H1 (cell line): Measurements from ENCODE around the gene ADARB2. TPM values are rescaled to one million over a fixed set of nuclear protein-coding genes. Genes with fewer than 3 reads are reported as not detected.
A peak's percentile ranks its signal among the peaks of the same experiment; 100 is the strongest.

Source experiments
- CTCF ChIA-PET: fragments of 300-600 bp; sonication (Branson Sonifier 250); formaldehyde crosslinking; loops from one replicate; lab custom pipeline; 2021; ENCODE audit not compliant: partially characterized antibody; lab: Charles Lee
- POLR2A ChIA-PET: fragments of 300-600 bp; sonication (Branson Sonifier 250); formaldehyde crosslinking; loops from one replicate; lab custom pipeline; 2021; ENCODE audit warnings: inconsistent platforms; ENCODE audit not compliant: partially characterized antibody; lab: Charles Lee
- DNase-seq, 2 experiments: peaks; one replicate each; pipeline versions ENCODE4 v3.0.0 to v3.0.0-alpha.2; 2010 to 2022; ENCODE audit warnings: low spot score in 2 of 2, low read depth in 1 of 2, mixed read lengths in 1 of 2
- FAIRE-seq: peaks from 2 replicates; lab custom pipeline; 2011; peaks lifted over from hg19 to GRCh38; lab: Jason Lieb, UNC
- H2AFZ ChIP-seq: 2 replicates; pipeline ENCODE4 v1.8.1; 2012; ENCODE audit warnings: low read length, inconsistent platforms
- H2AK5ac ChIP-seq: 2 replicates; pipeline ENCODE4 v1.6.1; 2013; ENCODE audit warnings: low read depth, low read length
- H2BK120ac ChIP-seq: replicated peaks from 2 replicates; pipeline ENCODE3; 2013; ENCODE audit warnings: low read depth, low read length, inconsistent platforms
- H2BK12ac ChIP-seq: 2 replicates; pipeline ENCODE4 v1.6.1; 2013; ENCODE audit warnings: low read depth, low read length
- H2BK15ac ChIP-seq: 2 replicates; pipeline ENCODE4 v1.6.1; 2013; ENCODE audit warnings: low read length
- H2BK20ac ChIP-seq: 2 replicates; pipeline ENCODE4 v1.6.1; 2013; ENCODE audit warnings: low read length
- H2BK5ac ChIP-seq: 2 replicates; pipeline ENCODE4 v1.6.1; 2013; ENCODE audit warnings: low read depth, low read length
- H3K14ac ChIP-seq: 2 replicates; pipeline ENCODE4 v1.6.1; 2013; ENCODE audit warnings: inconsistent platforms; ENCODE audit not compliant: insufficient read length
- H3K18ac ChIP-seq: 2 replicates; pipeline ENCODE4 v1.6.1; 2013; ENCODE audit warnings: low read length; ENCODE audit errors: extremely low read depth
- H3K23ac ChIP-seq: 2 replicates; pipeline ENCODE4 v1.6.1; 2013; ENCODE audit warnings: inconsistent platforms; ENCODE audit not compliant: insufficient read length
- H3K23me2 ChIP-seq: 2 replicates; pipeline ENCODE4 v1.6.1; 2013; ENCODE audit warnings: low read depth, low read length
- H3K27ac ChIP-seq: 2 replicates; pipeline ENCODE4 v1.6.1; 2011; ENCODE audit warnings: low read depth, low read length, inconsistent platforms
- H3K27me3 ChIP-seq, 4 experiments: replicated peaks in 1 of 4; 1 replicate in 1 of 4; 2 replicates in 3 of 4; pipeline versions ENCODE4 v1.6.1 to v1.8.1; 2011 to 2013; ENCODE audit warnings: low read length in 3 of 4, mild to moderate bottlenecking in 3 of 4, inconsistent platforms in 2 of 4, mixed read lengths in 2 of 4, moderate library complexity in 1 of 4; ENCODE audit not compliant: control insufficient read depth in 3 of 4, insufficient read depth in 3 of 4; ENCODE audit errors: extremely low read depth in 1 of 4
- H3K36me3 ChIP-seq, 4 experiments: 2 replicates each; pipeline versions ENCODE4 v1.6.1 to v1.8.1; 2011 to 2013; ENCODE audit warnings: mild to moderate bottlenecking in 4 of 4, low read length in 3 of 4, moderate library complexity in 2 of 4, control low read depth in 1 of 4, inconsistent platforms in 1 of 4; ENCODE audit not compliant: insufficient read depth in 4 of 4, control insufficient read depth in 2 of 4
- H3K4ac ChIP-seq: replicated peaks from 2 replicates; pipeline ENCODE3; 2013; ENCODE audit warnings: low read length, low read depth, mixed read lengths, inconsistent platforms; ENCODE audit not compliant: insufficient read length
- H3K4me1 ChIP-seq, 4 experiments: replicated peaks in 1 of 4; 1 replicate in 1 of 4; 2 replicates in 3 of 4; pipeline versions ENCODE4 v1.6.1 to v1.8.1; 2011 to 2013; ENCODE audit warnings: low read length in 3 of 4, inconsistent platforms in 2 of 4, mixed read lengths in 1 of 4; ENCODE audit not compliant: insufficient read depth in 4 of 4, control insufficient read depth in 3 of 4
- H3K4me2 ChIP-seq, 2 experiments: 2 replicates each; pipeline versions ENCODE4 v1.6.1 to v1.8.1; 2011 to 2013; ENCODE audit warnings: low read depth in 2 of 2, low read length in 2 of 2, control low read depth in 1 of 2, inconsistent platforms in 1 of 2, mild to moderate bottlenecking in 1 of 2; ENCODE audit not compliant: insufficient read depth in 1 of 2
- H3K4me3 ChIP-seq, 4 experiments: fragments of 200-600, 300-600 bp in 1 of 4; sonication (generic), shearing (Covaris generic), sonication (Bioruptor Twin) in 1 of 4; 2 replicates each; pipeline versions ENCODE4 v1.5.1 to v1.8.1; 2011 to 2016; ENCODE audit warnings: low read length in 4 of 4, low read depth in 3 of 4, control low read depth in 2 of 4, inconsistent platforms in 2 of 4, mild to moderate bottlenecking in 2 of 4, mixed read lengths in 1 of 4, moderate library complexity in 1 of 4; ENCODE audit not compliant: insufficient read depth in 2 of 4; ENCODE audit errors: extremely low read depth in 1 of 4
- H3K56ac ChIP-seq: replicated peaks from 2 replicates; pipeline ENCODE3; 2013; ENCODE audit warnings: low read depth, mild to moderate bottlenecking, mixed read lengths, low read length, inconsistent platforms; ENCODE audit not compliant: insufficient read length
- H3K79me1 ChIP-seq: 2 replicates; pipeline ENCODE4 v1.6.1; 2013; ENCODE audit warnings: low read depth, low read length, control low read depth
- H3K79me2 ChIP-seq, 2 experiments: 2 replicates each; pipeline versions ENCODE4 v1.6.1 to v1.8.1; 2012 to 2013; ENCODE audit warnings: low read length in 2 of 2, mild to moderate bottlenecking in 2 of 2, inconsistent platforms in 1 of 2; ENCODE audit not compliant: insufficient read depth in 2 of 2, control insufficient read depth in 1 of 2
- H3K9ac ChIP-seq, 4 experiments: replicated peaks in 1 of 4; 1 replicate in 1 of 4; 2 replicates in 3 of 4; pipeline versions ENCODE4 v1.6.1 to v1.8.1; 2011 to 2013; ENCODE audit warnings: low read depth in 3 of 4, low read length in 3 of 4, control low read depth in 2 of 4, mild to moderate bottlenecking in 2 of 4, moderate library complexity in 2 of 4, inconsistent platforms in 1 of 4; ENCODE audit errors: extremely low read depth in 1 of 4
- H3K9me3 ChIP-seq, 2 experiments: 2 replicates each; pipeline versions ENCODE4 v1.6.1 to v1.8.1; 2012 to 2013; ENCODE audit warnings: mild to moderate bottlenecking in 2 of 2, moderate library complexity in 2 of 2, control low read depth in 1 of 2, inconsistent platforms in 1 of 2, low read depth in 1 of 2, low read length in 1 of 2, mixed read lengths in 1 of 2; ENCODE audit not compliant: insufficient read depth in 2 of 2
- H4K20me1 ChIP-seq, 2 experiments: replicated peaks in 1 of 2; 2 replicates each; pipeline versions ENCODE3 to v1.8.1; 2011 to 2013; ENCODE audit warnings: inconsistent platforms in 2 of 2, low read length in 2 of 2, mild to moderate bottlenecking in 1 of 2; ENCODE audit not compliant: insufficient read depth in 2 of 2, control insufficient read depth in 1 of 2
- H4K5ac ChIP-seq: 2 replicates; pipeline ENCODE4 v1.6.1; 2013; ENCODE audit warnings: low read length, low read depth, mixed read lengths, inconsistent platforms; ENCODE audit not compliant: insufficient read length
- H4K8ac ChIP-seq: 2 replicates; pipeline ENCODE4 v1.8.0; 2013; ENCODE audit warnings: mild to moderate bottlenecking, moderate library complexity, low read length, inconsistent platforms; ENCODE audit not compliant: insufficient read depth; ENCODE audit errors: extremely low read depth
- H4K91ac ChIP-seq: replicated peaks from 2 replicates; pipeline ENCODE3; 2013; ENCODE audit warnings: low read length, mixed read lengths, inconsistent platforms; ENCODE audit not compliant: insufficient read length
- ASH2L ChIP-seq: fragments of 200-600, 300-600 bp; sonication (generic); IDR thresholded peaks from one replicate; pipeline ENCODE4 v1.7.1; 2017; ENCODE audit warnings: low read length
- JUND ChIP-seq: IDR thresholded peaks from 2 replicates; pipeline ENCODE4 v1.6.1; 2011; ENCODE audit warnings: mild to moderate bottlenecking, improper control_type of control experiment, low read length
- WGBS, 2 experiments: shearing (Covaris generic) in 1 of 2; methylation state at CpG; one replicate each; pipeline versions ENCODE4 v1.1.6 to v1.1.7; 2013 to 2015; ENCODE audit warnings: low lambda C conversion rate in 2 of 2, mixed read lengths in 2 of 2, inconsistent platforms in 1 of 2, low coverage in 1 of 2, missing lambda C conversion rate in 1 of 2; ENCODE audit not compliant: insufficient replicate concordance in 2 of 2, insufficient coverage in 1 of 2, insufficient read length in 1 of 2; ENCODE audit errors: extremely low coverage in 1 of 2, missing lambda C conversion rate in 1 of 2; 5-methylcytosine and 5-hydroxymethylcytosine counted together
- polyA plus RNA-seq, 7 experiments: library from polyadenylated mRNA; depleted of rRNA in 3 of 7; stranded (reverse) in 5 of 7; unstranded in 2 of 7; fragments of >200 nt in 5 of 7; fragments of 200-250 nt in 2 of 7; gene quantifications; 1 replicate in 5 of 7; 2 replicates in 1 of 7; 4 replicates in 1 of 7; pipeline versions ENCODE4 v1.2.1 to v1.2.3, GENCODE V29; 2011 to 2013; ENCODE audit warnings: missing spikeins in 2 of 7, mixed read lengths in 2 of 7
- total RNA-seq: library from RNA; stranded (reverse); fragmentation: NEBNext Ultra II Directional; extraction: Animal tissue kit (Norgen Biotek cat#: 25700); gene quantifications from 2 replicates; pipeline ENCODE4 v1.2.1, GENCODE V29; 2021

Gene ADARB2
- total and polyA plus RNA-seq, 2 of the 8 experiments (the other 6 are each of a cell fraction or from before 2014, with no cell fraction given): 2.2 to 2.8 TPM

- DNase-seq (no peak), FAIRE-seq (no peak)
- peaks cover 0 to 8% (median 3%) of the 10 kb centered on the region in 4 experiments; a peak in 5 of 7 replicates for H3K4me1 ChIP-seq
- peak overlapping the region; percentile 24; the same call in 1 of the 2 replicates for H3K18ac ChIP-seq
- H3K79me1 ChIP-seq: no peaks in the 10 kb centered on the region
- CTCF ChIA-PET: interaction anchor here (0.6 to 2.2 kb wide), 29 partner anchors 8 to 1172 kb away, joined by 3 to 9 read pairs (median 3); partner anchors contain the start of gene ADARB2
- no peaks in the 10 kb centered on the region for H3K36me3 ChIP-seq
- no peak overlapping the region for H3K23ac ChIP-seq
- 70% methylated on average over 19 of the region's 19 CpGs; no CpG with 5 or more reads in 1 of the 2 experiments for WGBS, 2 experiments
- H4K20me1 ChIP-seq: no peaks in the 10 kb centered on the region
- no peak overlapping the region for H2AK5ac ChIP-seq
- no peaks in the 10 kb centered on the region for H3K27me3 ChIP-seq
- H3K4ac ChIP-seq: no peak overlapping the region
- no peak overlapping the region for H3K9ac ChIP-seq
- no peak overlapping the region for H3K27ac ChIP-seq
- H2BK5ac ChIP-seq: no peak overlapping the region
- H3K79me2 ChIP-seq: no peaks in the 10 kb centered on the region
- TF ChIP-seq JUND (no peak), ASH2L (peak; percentile 15)
- no peak overlapping the region; the same call in 1 of the 2 replicates for H2BK20ac ChIP-seq
- H2BK12ac ChIP-seq: no peak overlapping the region
- H3K14ac ChIP-seq: no peak overlapping the region
- peak overlapping the region; percentile 98 for H2AFZ ChIP-seq
- H4K5ac ChIP-seq: no peak overlapping the region
- peaks cover 2 to 25% of the 10 kb centered on the region in 2 experiments; a peak in 3 of 4 replicates for H3K9me3 ChIP-seq
- H4K91ac ChIP-seq: no peak overlapping the region
- H3K4me3 ChIP-seq: no peak overlapping the region
- H4K8ac ChIP-seq: no peak overlapping the region
- no peak overlapping the region for H3K4me2 ChIP-seq
- no peak overlapping the region for H3K56ac ChIP-seq
- no peak overlapping the region for H2BK120ac ChIP-seq
- H2BK15ac ChIP-seq: 0 out of 2 replicates have a peak overlapping the region, but pooled peaks have one; percentile 31
- POLR2A ChIA-PET: no interaction called here
- H3K23me2 ChIP-seq: no peaks in the 10 kb centered on the region
Observed at GRCh38 chr10:1754506-1755153, 17.3 kb upstream of the ADARB2 start.
